Measurements from ENCODE around the gene JCAD. TPM values are rescaled to one million over a fixed set of nuclear protein-coding genes. Genes with fewer than 3 reads are reported as not detected.

Gene JCAD
- total RNA-seq, 1 experiment from 2014 or later = 40.7 TPM

DNA sequence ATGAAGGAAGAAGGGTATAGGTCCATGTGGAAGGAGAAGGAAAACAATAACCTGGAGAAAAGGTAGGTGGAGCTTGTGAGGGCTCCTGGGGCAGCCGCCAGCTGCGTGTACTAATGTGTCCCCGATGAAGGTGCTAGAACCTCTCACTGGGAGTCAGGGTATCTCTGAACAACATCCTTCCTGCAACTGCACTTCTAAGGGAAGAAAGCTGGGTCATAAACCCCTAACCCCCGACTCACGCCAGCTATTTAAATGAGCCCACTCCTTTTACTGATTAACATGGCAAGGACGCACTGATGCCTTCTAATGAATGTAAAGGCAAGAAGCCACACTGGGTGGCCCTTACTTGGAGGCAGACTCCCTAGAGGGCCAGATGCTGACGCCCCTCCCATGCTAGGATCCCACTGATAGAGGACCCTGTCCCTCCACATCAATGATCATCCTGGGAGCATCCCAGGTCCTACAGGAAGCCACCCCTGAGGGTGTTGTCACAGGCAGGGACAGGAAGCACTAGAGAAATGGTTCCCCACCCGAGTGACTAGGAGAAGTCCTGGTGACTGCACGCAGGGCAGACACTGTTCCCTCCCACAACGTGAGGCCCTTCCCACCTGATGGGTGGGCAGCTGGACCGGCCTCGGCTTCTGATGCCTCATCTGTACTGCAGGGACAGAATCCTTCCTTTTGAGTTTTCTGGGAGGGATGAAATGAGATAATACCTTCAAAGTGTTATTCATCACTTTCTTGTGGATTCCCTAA, 20.4 kb downstream of the JCAD start:
- TF ChIP-seq, protein P1, sequence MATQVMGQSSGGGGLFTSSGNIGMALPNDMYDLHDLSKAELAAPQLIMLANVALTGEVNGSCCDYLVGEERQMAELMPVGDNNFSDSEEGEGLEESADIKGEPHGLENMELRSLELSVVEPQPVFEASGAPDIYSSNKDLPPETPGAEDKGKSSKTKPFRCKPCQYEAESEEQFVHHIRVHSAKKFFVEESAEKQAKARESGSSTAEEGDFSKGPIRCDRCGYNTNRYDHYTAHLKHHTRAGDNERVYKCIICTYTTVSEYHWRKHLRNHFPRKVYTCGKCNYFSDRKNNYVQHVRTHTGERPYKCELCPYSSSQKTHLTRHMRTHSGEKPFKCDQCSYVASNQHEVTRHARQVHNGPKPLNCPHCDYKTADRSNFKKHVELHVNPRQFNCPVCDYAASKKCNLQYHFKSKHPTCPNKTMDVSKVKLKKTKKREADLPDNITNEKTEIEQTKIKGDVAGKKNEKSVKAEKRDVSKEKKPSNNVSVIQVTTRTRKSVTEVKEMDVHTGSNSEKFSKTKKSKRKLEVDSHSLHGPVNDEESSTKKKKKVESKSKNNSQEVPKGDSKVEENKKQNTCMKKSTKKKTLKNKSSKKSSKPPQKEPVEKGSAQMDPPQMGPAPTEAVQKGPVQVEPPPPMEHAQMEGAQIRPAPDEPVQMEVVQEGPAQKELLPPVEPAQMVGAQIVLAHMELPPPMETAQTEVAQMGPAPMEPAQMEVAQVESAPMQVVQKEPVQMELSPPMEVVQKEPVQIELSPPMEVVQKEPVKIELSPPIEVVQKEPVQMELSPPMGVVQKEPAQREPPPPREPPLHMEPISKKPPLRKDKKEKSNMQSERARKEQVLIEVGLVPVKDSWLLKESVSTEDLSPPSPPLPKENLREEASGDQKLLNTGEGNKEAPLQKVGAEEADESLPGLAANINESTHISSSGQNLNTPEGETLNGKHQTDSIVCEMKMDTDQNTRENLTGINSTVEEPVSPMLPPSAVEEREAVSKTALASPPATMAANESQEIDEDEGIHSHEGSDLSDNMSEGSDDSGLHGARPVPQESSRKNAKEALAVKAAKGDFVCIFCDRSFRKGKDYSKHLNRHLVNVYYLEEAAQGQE (IDR thresholded peaks at IDR 0.05; ENCODE audit: insufficient read depth in 1 of 2, low read depth in 2 of 2, low read length in 1 of 2) = no peak
- TF ChIP-seq POLR2AphosphoS5 (IDR thresholded peaks at IDR 0.05; ENCODE audit: low read depth, low read length) = no peak
- no peak for TF ChIP-seq TCF7L2 (IDR thresholded peaks at IDR 0.05; ENCODE audit: low read depth, low read length)
- TF ChIP-seq, protein P2, sequence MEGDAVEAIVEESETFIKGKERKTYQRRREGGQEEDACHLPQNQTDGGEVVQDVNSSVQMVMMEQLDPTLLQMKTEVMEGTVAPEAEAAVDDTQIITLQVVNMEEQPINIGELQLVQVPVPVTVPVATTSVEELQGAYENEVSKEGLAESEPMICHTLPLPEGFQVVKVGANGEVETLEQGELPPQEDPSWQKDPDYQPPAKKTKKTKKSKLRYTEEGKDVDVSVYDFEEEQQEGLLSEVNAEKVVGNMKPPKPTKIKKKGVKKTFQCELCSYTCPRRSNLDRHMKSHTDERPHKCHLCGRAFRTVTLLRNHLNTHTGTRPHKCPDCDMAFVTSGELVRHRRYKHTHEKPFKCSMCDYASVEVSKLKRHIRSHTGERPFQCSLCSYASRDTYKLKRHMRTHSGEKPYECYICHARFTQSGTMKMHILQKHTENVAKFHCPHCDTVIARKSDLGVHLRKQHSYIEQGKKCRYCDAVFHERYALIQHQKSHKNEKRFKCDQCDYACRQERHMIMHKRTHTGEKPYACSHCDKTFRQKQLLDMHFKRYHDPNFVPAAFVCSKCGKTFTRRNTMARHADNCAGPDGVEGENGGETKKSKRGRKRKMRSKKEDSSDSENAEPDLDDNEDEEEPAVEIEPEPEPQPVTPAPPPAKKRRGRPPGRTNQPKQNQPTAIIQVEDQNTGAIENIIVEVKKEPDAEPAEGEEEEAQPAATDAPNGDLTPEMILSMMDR (IDR thresholded peaks at IDR 0.05) = no peak
- no peak for TF ChIP-seq SIN3A (IDR thresholded peaks at IDR 0.05; ENCODE audit: borderline replicate concordance, insufficient read depth, low read depth, low read length)
- Histone ChIP-seq H3K36me3 (ENCODE audit: control insufficient read depth, insufficient read depth, low read length) (no peaks in the 10 kb centered on the region), H3K4me1 (ENCODE audit: control insufficient read depth, insufficient read depth, low read length) (no peaks in the 10 kb centered on the region), H3K27ac (ENCODE audit: low read length) (no peak overlapping the region), H3K27me3 (ENCODE audit: control insufficient read depth, insufficient read depth, low read length) (no peaks in the 10 kb centered on the region), H3K4me3 (ENCODE audit: low read depth in 2 of 2, low read length in 2 of 2) (no peak overlapping the region), H3K9me3 (ENCODE audit: control insufficient read depth, insufficient read depth, low read depth, low read length) (no peaks in the 10 kb centered on the region)
- in situ Hi-C loops (cut with HindIII; ENCODE audit: low pct_unique_long_range_greater_than_20kb, low sequenced_read_pairs) = no loop called here
- ChIA-PET POLR2A (no interaction called here), CTCF (no interaction called here)
- ATAC-seq (no peak), DNase-seq (ENCODE audit: low read depth, low spot score) (no peak)
- intact Hi-C loops (cut with micrococcal nuclease; ENCODE audit: unreplicated experiment) = no loop called here
- BruUV-seq (replicated peaks) = no TSS peak

DNA sequence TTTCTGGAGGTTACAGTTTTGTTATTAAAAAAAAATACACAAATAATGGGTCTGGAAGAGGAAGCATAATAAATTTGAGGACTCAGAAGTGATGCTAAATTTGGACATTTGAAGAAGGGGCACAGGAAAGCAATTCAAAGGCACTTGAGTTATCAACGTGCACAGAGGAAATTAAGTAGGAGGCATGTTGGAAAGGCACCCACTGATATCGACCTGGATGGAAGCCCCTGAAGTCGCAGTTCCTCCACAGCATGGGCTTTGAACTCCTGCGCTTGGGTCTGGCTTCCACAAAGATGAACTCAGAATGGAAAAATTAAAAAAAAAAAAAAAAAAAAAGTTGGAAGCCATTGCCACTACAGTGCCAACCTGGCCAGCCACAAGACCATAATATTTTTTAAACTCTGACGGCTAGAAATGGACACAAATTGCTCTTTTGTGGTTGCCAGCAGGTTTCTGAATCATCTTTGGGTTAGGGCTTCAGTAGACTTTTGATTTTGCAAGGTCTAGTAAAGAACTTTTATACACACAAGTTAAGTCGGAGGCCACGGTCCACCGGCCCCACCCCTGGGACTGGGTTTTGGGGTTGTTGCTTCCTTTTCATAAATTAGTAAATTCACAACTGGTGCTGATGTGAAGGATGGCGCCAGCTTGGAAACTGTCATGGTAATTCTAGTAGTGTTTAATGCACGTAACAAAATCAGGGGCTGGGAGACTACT, 21.6 kb downstream of the JCAD start:
- CTCF ChIA-PET = no interaction called here
- Histone ChIP-seq H3K9me3 (ENCODE audit: control insufficient read depth, insufficient read depth, low read depth, low read length) (no peaks in the 10 kb centered on the region), H3K4me3 (ENCODE audit: low read depth in 2 of 2, low read length in 2 of 2) (no peak overlapping the region), H3K27me3 (ENCODE audit: control insufficient read depth, insufficient read depth, low read length) (no peaks in the 10 kb centered on the region), H3K27ac (ENCODE audit: low read length) (no peak overlapping the region), H3K4me1 (ENCODE audit: control insufficient read depth, insufficient read depth, low read length) (no peaks in the 10 kb centered on the region), H3K36me3 (ENCODE audit: control insufficient read depth, insufficient read depth, low read length) (no peaks in the 10 kb centered on the region)
- in situ Hi-C loops (cut with HindIII; ENCODE audit: low pct_unique_long_range_greater_than_20kb, low sequenced_read_pairs) (no loop called here), intact Hi-C loops (cut with micrococcal nuclease; ENCODE audit: unreplicated experiment) (no loop called here)
- DNase-seq (ENCODE audit: low read depth, low spot score) = no peak
- POLR2A ChIA-PET = interaction anchor here (0.7 kb wide), 1 partner anchor 146 kb away, joined by 13 read pairs; no protein-coding TSS in a partner anchor
- no TSS peak for BruUV-seq (replicated peaks)
- no peak for ATAC-seq
- TF ChIP-seq POLR2AphosphoS5 (IDR thresholded peaks at IDR 0.05; ENCODE audit: low read depth, low read length) (no peak), SIN3A (IDR thresholded peaks at IDR 0.05; ENCODE audit: borderline replicate concordance, insufficient read depth, low read depth, low read length) (no peak), TCF7L2 (IDR thresholded peaks at IDR 0.05; ENCODE audit: low read depth, low read length) (no peak)
- TF ChIP-seq, protein P1 (IDR thresholded peaks at IDR 0.05; ENCODE audit: insufficient read depth in 1 of 2, low read depth in 2 of 2, low read length in 1 of 2) = no peak
- TF ChIP-seq, protein P2 (IDR thresholded peaks at IDR 0.05) = no peak

Measured in Panc1 (cell line).